KOPT-K1 (cell line): ENCODE data around the gene CEACAM16.

ENCODE experiments used
- H3K27ac ChIP-seq: fragments of 200-600 bp; sonication (generic); 2 replicates; pipeline ENCODE4 v1.5.1; 2016; ENCODE audit warnings: antibody characterized with exemption, mild to moderate bottlenecking, low read depth, low read length; ENCODE audit not compliant: poor library complexity, severe bottlenecking
- H3K36me3 ChIP-seq: fragments of 200-600 bp; sonication (generic); 2 replicates; pipeline ENCODE4 v1.5.1; 2017; ENCODE audit warnings: antibody characterized with exemption, mild to moderate bottlenecking, low read length, moderate library complexity; ENCODE audit not compliant: insufficient read depth
- H3K9me3 ChIP-seq: fragments of 200-600 bp; sonication (generic); 2 replicates; pipeline ENCODE4 v1.5.1; 2017; ENCODE audit warnings: antibody characterized with exemption, low read length, mild to moderate bottlenecking; ENCODE audit not compliant: insufficient read depth, poor library complexity, severe bottlenecking

CEACAM16 gene

GRCh38 chr19:44749292-44749691 lies 50.3 kb downstream of the CEACAM16 start:
- no peaks in the 10 kb centered on the region for H3K9me3 ChIP-seq
- no peaks in the 10 kb centered on the region for H3K36me3 ChIP-seq
- no peak overlapping the region for H3K27ac ChIP-seq

GRCh38 chr19:44749994-44750393 lies 51.0 kb downstream of the CEACAM16 start:
- no peaks in the 10 kb centered on the region for H3K9me3 ChIP-seq
- H3K27ac ChIP-seq = no peak overlapping the region
- no peaks in the 10 kb centered on the region for H3K36me3 ChIP-seq

DNA sequence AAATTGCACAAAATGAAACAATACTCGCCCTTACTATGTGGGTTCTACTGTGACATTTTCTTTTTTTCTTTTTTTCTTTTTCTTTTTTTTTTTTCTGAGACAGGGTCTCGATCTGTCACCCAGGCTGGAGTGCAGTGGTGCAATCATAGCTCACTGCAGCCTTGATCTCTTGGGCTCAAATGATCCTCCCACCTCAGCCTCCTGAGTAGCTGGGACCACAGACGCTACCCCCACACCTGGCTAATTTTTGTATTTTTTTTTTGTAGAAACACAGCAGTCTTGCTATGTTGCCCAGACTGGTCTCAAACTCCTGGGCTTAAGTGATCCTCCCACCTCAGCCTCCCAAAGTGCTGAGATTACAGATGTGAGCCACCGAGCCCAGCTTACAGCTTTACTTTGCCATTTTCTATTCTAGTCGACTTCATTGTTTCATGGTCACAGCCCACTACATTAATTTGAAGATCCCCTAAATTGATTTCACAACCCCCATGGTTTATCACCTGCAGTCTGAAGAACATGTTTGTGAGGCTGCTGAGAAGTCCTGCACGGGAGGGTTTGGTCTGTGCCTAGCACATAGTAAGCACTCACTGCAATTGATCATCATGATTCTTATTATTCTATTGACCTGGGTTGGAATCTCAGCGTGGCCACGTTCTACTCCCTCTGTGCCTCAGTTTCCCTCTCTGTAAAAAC lies 53.3 kb downstream of the CEACAM16 start:
- H3K9me3 ChIP-seq = no peaks in the 10 kb centered on the region
- no peak overlapping the region for H3K27ac ChIP-seq
- no peaks in the 10 kb centered on the region for H3K36me3 ChIP-seq

DNA sequence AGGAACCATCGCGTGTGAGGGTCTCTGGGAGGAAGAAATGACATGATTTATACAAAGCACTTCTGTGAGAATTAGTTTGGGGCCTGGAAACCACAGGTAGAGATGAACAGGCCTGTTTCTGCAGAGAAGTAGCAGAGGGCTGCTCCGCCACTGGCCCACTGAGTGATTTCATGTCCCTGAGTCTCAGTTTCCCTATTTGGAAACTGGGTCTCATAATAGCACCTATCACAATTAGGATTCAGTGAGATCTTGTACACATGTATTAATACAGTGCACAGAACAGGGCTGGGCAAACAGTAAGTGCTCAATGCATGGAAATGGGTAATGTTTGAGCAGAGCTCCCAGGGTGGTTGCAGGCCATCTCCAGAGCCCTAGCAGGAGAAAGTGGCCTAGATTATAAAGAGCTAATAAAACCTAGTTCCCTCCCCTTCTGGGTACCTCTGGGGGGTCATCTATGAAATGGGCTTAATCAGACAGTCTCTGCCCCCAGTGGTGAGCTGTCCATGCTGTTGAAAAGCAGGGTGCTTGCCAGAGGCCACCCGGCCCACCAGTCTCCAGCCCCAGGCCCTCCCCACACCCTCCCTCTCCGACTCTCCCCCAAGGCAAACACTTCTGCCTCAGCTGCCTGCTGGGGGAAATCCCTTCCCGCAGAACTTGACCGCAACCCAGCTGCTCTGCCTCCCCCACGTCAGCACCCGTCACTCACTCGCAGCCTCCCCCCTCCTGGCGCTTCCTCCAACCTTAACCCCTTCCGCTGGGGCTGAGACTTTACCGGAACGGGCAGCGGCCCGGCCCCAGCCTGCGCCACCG lies 54.1 kb downstream of the CEACAM16 start:
- Histone ChIP-seq H3K9me3 (no peaks in the 10 kb centered on the region), H3K27ac (peak overlapping the region; percentile 5), H3K36me3 (no peaks in the 10 kb centered on the region)

DNA sequence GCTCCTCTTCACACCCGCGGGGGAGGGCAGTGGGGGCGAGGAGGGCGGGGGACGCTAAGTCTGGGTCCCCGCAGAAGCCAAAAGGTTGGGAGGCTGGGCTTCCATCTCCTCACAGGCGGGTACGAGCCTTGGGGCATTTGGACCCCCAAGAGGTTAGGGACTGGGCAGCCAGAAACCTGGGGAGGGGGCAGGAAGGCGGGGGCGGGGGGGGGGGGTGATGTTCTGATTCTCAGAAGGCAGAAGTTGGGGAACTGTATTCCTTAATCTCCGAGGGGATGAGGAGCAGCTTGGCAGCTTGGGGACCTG lies 54.6 kb downstream of the CEACAM16 start:
- Histone ChIP-seq H3K27ac (peak overlapping the region; percentile 37), H3K36me3 (no peaks in the 10 kb centered on the region), H3K9me3 (no peaks in the 10 kb centered on the region)

DNA sequence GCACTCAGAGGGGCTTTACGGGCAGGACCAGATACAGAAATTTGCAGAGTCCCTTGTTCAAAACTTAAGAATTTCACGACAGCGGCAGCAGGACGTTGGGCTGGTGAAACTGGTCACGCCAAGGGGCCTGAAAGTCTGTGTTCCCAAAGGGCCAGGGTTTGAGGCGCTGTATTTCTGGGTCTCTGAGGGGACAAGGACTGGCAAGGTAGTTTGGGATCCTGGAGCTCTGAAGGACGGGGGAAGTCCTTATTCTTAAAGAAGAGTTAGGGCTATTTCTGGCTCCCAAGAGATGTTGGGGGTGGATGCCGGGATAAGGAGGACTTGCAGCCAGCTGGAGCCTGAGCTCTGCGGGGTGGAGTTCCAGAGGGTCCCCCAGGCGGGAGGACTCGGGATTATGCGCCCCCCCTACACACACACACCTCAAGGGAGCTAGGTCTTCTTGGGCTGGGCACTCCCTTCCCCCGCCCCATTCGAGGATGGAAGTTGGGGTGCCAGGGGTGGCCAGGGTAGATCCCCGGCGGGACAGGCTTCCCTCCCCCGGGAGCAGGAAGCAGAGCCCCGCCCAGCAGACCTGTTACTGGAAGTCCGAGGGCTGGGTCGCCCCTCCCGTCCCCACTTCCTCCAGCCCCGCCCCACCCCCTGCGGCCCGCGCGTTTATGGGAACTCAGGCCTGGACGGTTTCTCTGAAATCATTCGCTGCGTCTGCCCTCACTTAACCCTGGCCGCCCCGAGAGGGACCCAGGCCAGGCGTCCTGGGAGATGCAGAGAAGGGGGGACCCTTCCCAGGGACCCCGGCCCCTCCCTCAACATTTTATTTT lies 55.2 kb downstream of the CEACAM16 start:
- H3K27ac ChIP-seq = peak overlapping the region; percentile 37
- no peaks in the 10 kb centered on the region for H3K36me3 ChIP-seq
- no peaks in the 10 kb centered on the region for H3K9me3 ChIP-seq

GRCh38 chr19:44754750-44755080 lies 55.8 kb downstream of the CEACAM16 start:
- Histone ChIP-seq H3K27ac (no peak overlapping the region), H3K36me3 (no peaks in the 10 kb centered on the region), H3K9me3 (no peaks in the 10 kb centered on the region)

DNA sequence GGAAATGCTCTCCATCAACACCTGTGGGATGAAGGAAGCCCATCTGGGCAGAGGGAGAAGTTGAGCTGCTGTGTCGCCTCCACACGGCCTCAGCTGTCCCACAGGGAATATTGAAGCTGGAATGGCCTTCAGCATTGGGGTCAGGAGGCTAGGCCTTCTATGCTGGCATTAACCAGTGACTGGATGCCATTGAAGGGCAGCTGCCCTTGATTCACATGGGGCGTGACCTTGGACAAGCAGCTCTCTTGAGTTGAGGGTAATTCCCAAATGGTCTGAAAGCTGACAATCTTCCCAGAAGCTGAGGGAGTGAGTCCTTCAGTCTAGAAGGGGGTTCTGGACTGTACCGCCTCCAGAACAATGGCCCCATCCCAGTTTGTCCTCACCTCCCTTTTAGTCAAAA lies 56.3 kb downstream of the CEACAM16 start:
- H3K36me3 ChIP-seq = no peaks in the 10 kb centered on the region
- H3K27ac ChIP-seq = no peak overlapping the region
- no peaks in the 10 kb centered on the region for H3K9me3 ChIP-seq

GRCh38 chr19:44756089-44756562 lies 57.2 kb downstream of the CEACAM16 start:
- H3K36me3 ChIP-seq = no peaks in the 10 kb centered on the region

GRCh38 chr19:44757057-44757734 lies 58.2 kb downstream of the CEACAM16 start:
- Histone ChIP-seq H3K36me3 (no peaks in the 10 kb centered on the region), H3K9me3 (no peaks in the 10 kb centered on the region), H3K27ac (no peak overlapping the region)

More at GRCh38 chr19:44756089-44756562, 57.2 kb downstream of the CEACAM16 start:
- no peaks in the 10 kb centered on the region for H3K9me3 ChIP-seq
- no peak overlapping the region for H3K27ac ChIP-seq

DNA sequence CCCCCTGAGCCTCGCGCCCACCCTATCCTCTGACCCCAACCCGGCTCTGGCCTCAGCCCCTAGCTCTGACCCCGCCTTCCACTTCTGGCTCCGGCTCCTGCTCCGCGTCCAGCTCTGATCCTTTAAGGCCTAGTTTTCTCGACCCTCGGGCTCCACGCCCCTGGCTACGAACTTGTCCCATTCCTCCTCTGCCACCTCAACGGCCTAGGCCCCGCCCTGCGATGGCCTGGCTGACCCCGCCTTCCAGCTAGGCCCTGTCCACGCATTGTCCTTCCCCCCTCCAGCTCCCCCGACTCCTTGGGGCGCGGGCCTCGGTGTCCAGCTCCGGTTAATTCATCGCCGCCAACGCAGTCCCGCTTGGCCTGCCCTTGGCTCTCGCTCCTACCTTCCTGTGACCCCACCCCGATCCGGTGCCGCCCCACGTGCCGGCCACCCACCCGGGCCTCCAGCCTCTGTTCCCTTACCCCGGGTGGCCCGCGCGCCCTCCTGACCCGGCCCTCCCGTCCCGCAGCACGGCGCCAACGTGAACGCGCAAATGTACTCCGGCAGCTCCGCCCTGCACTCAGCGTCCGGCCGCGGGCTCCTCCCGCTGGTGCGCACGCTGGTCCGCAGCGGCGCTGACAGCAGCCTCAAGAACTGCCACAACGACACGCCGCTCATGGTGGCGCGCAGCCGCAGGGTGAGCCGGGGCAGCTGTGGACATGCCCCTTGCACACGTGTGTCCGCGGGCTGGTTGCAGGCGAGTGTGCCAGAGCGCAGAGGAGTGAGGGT lies 59.0 kb downstream of the CEACAM16 start:
- no peak overlapping the region for H3K27ac ChIP-seq

DNA sequence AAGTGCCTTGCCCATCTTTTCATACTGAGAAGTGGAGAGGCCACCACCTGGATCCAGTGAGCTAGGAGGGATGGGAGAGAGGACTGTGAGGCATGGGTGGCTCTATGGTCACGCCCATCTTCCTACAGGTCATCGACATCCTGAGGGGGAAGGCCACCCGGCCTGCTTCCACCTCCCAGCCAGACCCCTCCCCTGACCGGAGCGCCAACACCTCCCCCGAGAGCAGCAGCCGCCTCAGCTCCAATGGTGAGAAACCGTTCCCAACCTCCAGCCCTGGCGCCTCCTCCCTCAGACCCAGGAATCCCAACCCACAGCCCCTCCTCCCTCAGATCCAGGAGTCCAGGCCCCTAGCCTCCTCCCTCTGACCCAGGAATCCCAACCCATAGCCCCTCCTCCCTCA lies 59.6 kb downstream of the CEACAM16 start:
- Histone ChIP-seq H3K27ac (no peak overlapping the region), H3K36me3 (no peaks in the 10 kb centered on the region)

More for the DNA sequence above, 59.0 kb downstream of the CEACAM16 start:
- Histone ChIP-seq H3K36me3 (no peaks in the 10 kb centered on the region), H3K9me3 (no peaks in the 10 kb centered on the region)

DNA sequence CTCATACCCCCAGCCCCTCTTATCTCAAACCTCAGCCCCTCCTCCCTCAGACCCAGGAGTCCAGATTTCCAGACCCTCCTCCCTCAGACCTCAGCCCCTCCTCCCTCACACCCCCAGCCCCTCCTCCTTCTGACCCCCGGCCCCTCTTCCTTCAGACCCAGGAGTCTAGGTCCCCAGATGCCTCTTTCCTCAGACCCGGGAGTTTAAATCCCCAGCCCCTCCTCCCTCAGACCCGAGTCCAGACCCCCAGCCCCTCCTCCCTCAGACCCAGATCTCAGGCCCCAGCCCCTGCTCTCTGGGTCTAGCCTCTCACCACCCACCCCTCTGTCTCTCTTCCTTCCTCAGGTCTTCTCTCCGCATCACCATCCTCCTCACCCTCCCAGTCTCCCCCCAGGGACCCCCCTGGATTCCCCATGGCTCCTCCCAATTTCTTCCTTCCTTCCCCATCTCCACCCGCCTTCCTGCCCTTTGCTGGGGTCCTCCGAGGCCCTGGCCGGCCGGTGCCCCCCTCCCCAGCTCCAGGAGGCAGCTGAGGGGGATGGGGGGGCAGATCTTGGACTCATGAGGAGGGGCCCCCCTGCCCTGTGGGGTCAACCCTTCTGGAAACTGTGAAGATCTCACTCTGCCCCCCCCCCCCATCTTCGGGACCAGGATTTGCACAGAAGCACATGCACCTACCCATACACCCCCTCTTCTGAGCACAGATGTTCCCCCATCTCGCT lies 60.3 kb downstream of the CEACAM16 start:
- H3K36me3 ChIP-seq = no peaks in the 10 kb centered on the region
- H3K9me3 ChIP-seq = no peaks in the 10 kb centered on the region
- H3K27ac ChIP-seq = no peak overlapping the region

More for the DNA sequence above, 59.6 kb downstream of the CEACAM16 start:
- H3K9me3 ChIP-seq = no peaks in the 10 kb centered on the region
